ENCODE results near the gene SLC7A9. TPM values are rescaled to one million over a fixed set of nuclear protein-coding genes. Genes with fewer than 3 reads are reported as not detected.

The SLC7A9 gene
- polyA plus RNA-seq, 1 of the 3 experiments (the other 2 are of a cell fraction), result not detected

- no peaks in the 10 kb centered on the region for H3K36me3 ChIP-seq (replicated peaks in 1 of 2; ENCODE audit: control insufficient read depth in 1 of 2, insufficient read depth in 2 of 2, low read length in 1 of 2)
- no peak overlapping the region for H3K4me2 ChIP-seq
- no peak for DNase-seq
- H4K20me1 ChIP-seq (ENCODE audit: insufficient read depth), result no peaks in the 10 kb centered on the region
- H2AFZ ChIP-seq (ENCODE audit: low read depth), result no peak overlapping the region
- no peaks in the 10 kb centered on the region for H3K9me3 ChIP-seq
- peaks cover 0 to 5% of the 10 kb centered on the region in 2 experiments; a peak in 1 of 4 replicates for H3K4me1 ChIP-seq (ENCODE audit: control insufficient read depth in 1 of 2, insufficient read depth in 2 of 2, low read depth in 1 of 2, low read length in 1 of 2)
- H3K27me3 ChIP-seq (ENCODE audit: insufficient read depth), result no peaks in the 10 kb centered on the region
- H3K4me3 ChIP-seq (ENCODE audit: low read depth in 2 of 2, low read length in 1 of 2), result no peak overlapping the region
- no peak overlapping the region for H3K27ac ChIP-seq (ENCODE audit: low read depth in 2 of 2, low read length in 1 of 2)
- WGBS (ENCODE audit: low lambda C conversion rate), result 63% methylated on average over 11 of the region's 12 CpGs
- CTCF ChIA-PET, result no interaction called here
- no peaks in the 10 kb centered on the region for H3K9me2 ChIP-seq
- POLR2A ChIA-PET, result interaction anchor here (0.9 kb wide), 1 partner anchor 9 kb away, joined by 3 read pairs; no protein-coding TSS in a partner anchor
- H3K79me2 ChIP-seq (ENCODE audit: insufficient read depth), result no peaks in the 10 kb centered on the region
- TF ChIP-seq NRF1 (IDR thresholded peaks at IDR 0.05; ENCODE audit: low read depth, low read length) (no peak), FOXJ3 (CRISPR knock-in tag; IDR thresholded peaks at IDR 0.05) (no peak), EZH2phosphoT487 (IDR thresholded peaks at IDR 0.05; ENCODE audit: borderline replicate concordance, low read depth) (no peak), USF1 (IDR thresholded peaks at IDR 0.05; ENCODE audit: borderline replicate concordance, low read depth) (no peak), EP300 (IDR thresholded peaks at IDR 0.05; ENCODE audit: borderline replicate concordance in 1 of 2, low read depth in 1 of 2, low read length in 1 of 2) (no peak), SMC3 (IDR thresholded peaks at IDR 0.05; ENCODE audit: low read depth, low read length) (no peak), FOXM1 (IDR thresholded peaks at IDR 0.05; ENCODE audit: low read depth) (no peak), NFIC (IDR thresholded peaks at IDR 0.05; ENCODE audit: borderline replicate concordance) (no peak), RCOR1 (IDR thresholded peaks at IDR 0.05; ENCODE audit: low read length) (no peak), PBX3 (IDR thresholded peaks at IDR 0.05) (no peak), MAX (IDR thresholded peaks at IDR 0.05; ENCODE audit: low read depth) (no peak), YY1 (IDR thresholded peaks at IDR 0.05; ENCODE audit: low read depth) (no peak), TEAD4 (IDR thresholded peaks at IDR 0.05; ENCODE audit: borderline replicate concordance, insufficient read depth) (no peak), POLR2AphosphoS5 (IDR thresholded peaks at IDR 0.05; ENCODE audit: low read depth, low read length) (no peak)
- H3K9ac ChIP-seq, result no peak overlapping the region
- H3F3A ChIP-seq (replicated peaks; ENCODE audit: insufficient read depth), result no peaks in the 10 kb centered on the region
Observed at GRCh38 chr19:32866564-32867265, 2.9 kb downstream of the SLC7A9 start.

GRCh38 chr19:32866061-32866460 is 3.5 kb downstream of the SLC7A9 start:
- ChIA-PET CTCF (interaction anchor here (1.1 kb wide), 1 partner anchor 253 kb away, joined by 3 read pairs; no protein-coding TSS in a partner anchor), POLR2A (no interaction called here)
- Histone ChIP-seq H3K36me3 (replicated peaks in 1 of 2; ENCODE audit: control insufficient read depth in 1 of 2, insufficient read depth in 2 of 2, low read length in 1 of 2) (no peaks in the 10 kb centered on the region), H3K4me1 (ENCODE audit: control insufficient read depth in 1 of 2, insufficient read depth in 2 of 2, low read depth in 1 of 2, low read length in 1 of 2) (peaks cover 0 to 5% of the 10 kb centered on the region in 2 experiments; a peak in 1 of 4 replicates), H3F3A (replicated peaks; ENCODE audit: insufficient read depth) (no peaks in the 10 kb centered on the region), H3K4me3 (ENCODE audit: low read depth in 2 of 2, low read length in 1 of 2) (no peak overlapping the region), H4K20me1 (ENCODE audit: insufficient read depth) (no peaks in the 10 kb centered on the region), H3K9me2 (no peaks in the 10 kb centered on the region), H2AFZ (ENCODE audit: low read depth) (no peak overlapping the region), H3K9ac (no peak overlapping the region), H3K9me3 (no peaks in the 10 kb centered on the region), H3K27me3 (ENCODE audit: insufficient read depth) (no peaks in the 10 kb centered on the region), H3K79me2 (ENCODE audit: insufficient read depth) (no peaks in the 10 kb centered on the region), H3K27ac (ENCODE audit: low read depth in 2 of 2, low read length in 1 of 2) (no peak overlapping the region), H3K4me2 (no peak overlapping the region)
- no peak for DNase-seq
- WGBS (ENCODE audit: low lambda C conversion rate), result 60% methylated on average over 3 of the region's 7 CpGs
- TF ChIP-seq GATA2 (CRISPR knock-in tag; IDR thresholded peaks at IDR 0.05), result no peak
- TF ChIP-seq RCOR1 (IDR thresholded peaks at IDR 0.05; ENCODE audit: low read length), result no peak
- no peak for TF ChIP-seq FOXM1 (IDR thresholded peaks at IDR 0.05; ENCODE audit: low read depth)
- TF ChIP-seq CHD2 (IDR thresholded peaks at IDR 0.05; ENCODE audit: low read length, partially characterized antibody), result no peak
- TF ChIP-seq FOSL2 (IDR thresholded peaks at IDR 0.05; ENCODE audit: borderline replicate concordance, low read depth), result no peak
- TF ChIP-seq SMC3 (IDR thresholded peaks at IDR 0.05; ENCODE audit: low read depth, low read length), result no peak
- no peak for TF ChIP-seq YY1 (IDR thresholded peaks at IDR 0.05; ENCODE audit: low read depth)
- TF ChIP-seq CTCF (IDR thresholded peaks at IDR 0.05), result no peak
- TF ChIP-seq RAD21 (IDR thresholded peaks at IDR 0.05; ENCODE audit: low read length), result no peak
- no peak for TF ChIP-seq EP300 (IDR thresholded peaks at IDR 0.05; ENCODE audit: borderline replicate concordance in 1 of 2, low read depth in 1 of 2, low read length in 1 of 2)

Measured in SK-N-SH (cell line).